HepG2 (cell line): ENCODE results near the gene VDR. TPM values are rescaled to one million over a fixed set of nuclear protein-coding genes. Genes with fewer than 3 reads are reported as not detected.

Source experiments
- BRCA1 ChIP-seq: sonication (generic); formaldehyde crosslinking; IDR thresholded peaks from 2 replicates; pipeline ENCODE4 v1.4.0; 2020; ENCODE audit warnings: missing genetic modification reagents
- CEBPB ChIP-seq: IDR thresholded peaks from 2 replicates; pipeline ENCODE4 v1.6.1; 2011; ENCODE audit warnings: low read depth, low read length, improper control_type of control experiment, borderline replicate concordance
- IKZF4 ChIP-seq: sonication (generic); formaldehyde crosslinking; IDR thresholded peaks from 2 replicates; pipeline ENCODE4 v1.5.1; 2020; ENCODE audit warnings: borderline replicate concordance, mild to moderate bottlenecking, low read depth, missing genetic modification reagents; ENCODE audit errors: not compliant biosample characterization
- MXI1 ChIP-seq: IDR thresholded peaks from 3 replicates; pipeline ENCODE4 v1.6.1; 2012; ENCODE audit warnings: low read depth, low read length, inconsistent platforms, borderline replicate concordance
- SALL2 ChIP-seq: sonication (generic); formaldehyde crosslinking; IDR thresholded peaks from 2 replicates; pipeline ENCODE4 v1.8.1; 2023; ENCODE audit warnings: mild to moderate bottlenecking, missing genetic modification reagents, inconsistent platforms
- SETDB1 ChIP-seq: sonication (generic); formaldehyde crosslinking; IDR thresholded peaks from 2 replicates; pipeline ENCODE4 v1.5.1; 2020; ENCODE audit warnings: missing genetic modification reagents, mild to moderate bottlenecking, borderline replicate concordance
- SMC3 ChIP-seq: IDR thresholded peaks from 2 replicates; pipeline ENCODE4 v1.6.1; 2011; ENCODE audit warnings: low read length, improper control_type of control experiment
- STAG1 ChIP-seq: sonication (generic); formaldehyde crosslinking; IDR thresholded peaks from 2 replicates; pipeline ENCODE4 v1.4.0; 2020; ENCODE audit warnings: missing genetic modification reagents
- TEAD2 ChIP-seq: sonication (generic); formaldehyde crosslinking; IDR thresholded peaks from 2 replicates; pipeline ENCODE4 v1.9.0; 2021; ENCODE audit warnings: missing genetic modification reagents
- TEAD3 ChIP-seq: optimal IDR thresholded peaks from 2 replicates; pipeline ENCODE3; 2016; ENCODE audit warnings: borderline replicate concordance
- TFE3 ChIP-seq: IDR thresholded peaks from 2 replicates; pipeline ENCODE4 v1.6.1; 2016
- UBTF ChIP-seq: sonication (generic); formaldehyde crosslinking; IDR thresholded peaks from 2 replicates; pipeline ENCODE4 v1.4.0; 2020; ENCODE audit warnings: mild to moderate bottlenecking, missing genetic modification reagents
- XRCC5 ChIP-seq: fragments of 200-400 bp; formaldehyde crosslinking; optimal IDR thresholded peaks from 2 replicates; pipeline ENCODE3; 2017; ENCODE audit warnings: mild to moderate bottlenecking, low read length
- YEATS2 ChIP-seq: sonication (generic); formaldehyde crosslinking; IDR thresholded peaks from 2 replicates; pipeline ENCODE4 v1.4.0; 2020; ENCODE audit warnings: missing genetic modification reagents, borderline replicate concordance
- ZBTB43 ChIP-seq: sonication (generic); formaldehyde crosslinking; conservative IDR thresholded peaks from 2 replicates; pipeline ENCODE4 v1.4.0; 2020; ENCODE audit warnings: missing genetic modification reagents
- ZNF333 ChIP-seq: sonication (generic); formaldehyde crosslinking; IDR thresholded peaks from 2 replicates; pipeline ENCODE4 v1.4.0; 2020; ENCODE audit warnings: mild to moderate bottlenecking, missing genetic modification reagents, borderline replicate concordance
- ZNF430 ChIP-seq: sonication (generic); formaldehyde crosslinking; IDR thresholded peaks from 2 replicates; pipeline ENCODE4 v1.9.0; 2021; ENCODE audit warnings: mild to moderate bottlenecking, missing genetic modification reagents
- ZNF574 ChIP-seq: sonication (generic); formaldehyde crosslinking; IDR thresholded peaks from 2 replicates; pipeline ENCODE4 v1.4.0; 2020; ENCODE audit warnings: missing genetic modification reagents
- ZNF605 ChIP-seq: sonication (generic); formaldehyde crosslinking; IDR thresholded peaks from 2 replicates; pipeline ENCODE4 v1.8.0; 2022; ENCODE audit warnings: mild to moderate bottlenecking, missing genetic modification reagents
- ZNF678 ChIP-seq: sonication (generic); formaldehyde crosslinking; IDR thresholded peaks from 2 replicates; pipeline ENCODE4 v1.4.0; 2020; ENCODE audit warnings: mild to moderate bottlenecking, missing genetic modification reagents
- ZNF720 ChIP-seq: sonication (generic); formaldehyde crosslinking; IDR thresholded peaks from 2 replicates; pipeline ENCODE4 v1.4.0; 2020; ENCODE audit warnings: missing genetic modification reagents
- polyA plus RNA-seq, 8 experiments: library from polyadenylated mRNA; depleted of rRNA in 3 of 8; stranded (reverse) in 7 of 8; unstranded in 1 of 8; fragments of >200 nt; fragmentation: Illumina TruSeq in 4 of 8; extraction: Trizol in 4 of 8; gene quantifications; 2 replicates each; pipeline versions ENCODE4 v1.2.1 to v1.2.3, GENCODE V29; 2011 to 2016; ENCODE audit warnings: low read depth in 4 of 8, missing spikeins in 1 of 8, mixed read lengths in 1 of 8; ENCODE audit not compliant: insufficient read depth in 1 of 8
- total RNA-seq, 5 experiments: library from RNA; depleted of rRNA; stranded (reverse); fragments of >200 nt; fragmentation: Illumina TruSeq; extraction: Trizol; gene quantifications; 2 replicates each; pipeline ENCODE4 v1.2.3, GENCODE V29; 2016; ENCODE audit warnings: low read depth in 1 of 5

VDR gene
- total and polyA plus RNA-seq, 2 of the 13 experiments (the other 11 are each of a cell fraction or from before 2014, with no cell fraction given): 0.08 to 0.33 TPM

- TF ChIP-seq TFE3: no peak
- no peak for TF ChIP-seq ZNF430
- no peak for TF ChIP-seq IKZF4 (CRISPR knock-in tag)
- TF ChIP-seq ZNF678 (CRISPR knock-in tag): no peak
- TF ChIP-seq SETDB1 (CRISPR knock-in tag): no peak
- peak; percentile 87 for TF ChIP-seq CEBPB
- TF ChIP-seq UBTF: 0 out of 2 replicates have a peak, but pooled peaks have one; percentile 22
- TF ChIP-seq SMC3: peak; percentile 98
- TF ChIP-seq YEATS2 (CRISPR knock-in tag): 0 out of 2 replicates have a peak, but pooled peaks have one; percentile 40
- TF ChIP-seq STAG1 (CRISPR knock-in tag): peak; percentile 93
- TF ChIP-seq XRCC5: peak; percentile 27
- no peak for TF ChIP-seq ZNF720 (CRISPR knock-in tag)
- TF ChIP-seq ZNF333 (CRISPR knock-in tag): no peak
- peak; percentile 64 for TF ChIP-seq ZNF574
- TF ChIP-seq ZNF605 (CRISPR knock-in tag): peak; percentile 77
- TF ChIP-seq BRCA1 (CRISPR knock-in tag): peak; percentile 78; the same call in 1 of the 2 replicates
- TF ChIP-seq SALL2 (CRISPR knock-in tag): 0 out of 2 replicates have a peak, but pooled peaks have one; percentile 27
- TF ChIP-seq ZBTB43: no peak
- no peak for TF ChIP-seq MXI1
- TF ChIP-seq TEAD2 (CRISPR knock-in tag): no peak
- TF ChIP-seq TEAD3 (CRISPR knock-in tag): peak; percentile 99
These were observed 4.4 kb downstream of the VDR start (continued) for GRCh38 chr12:47900131-47901062.
